ENCODE data around the gene TENT4A. TPM values are rescaled to one million over a fixed set of nuclear protein-coding genes. Genes with fewer than 3 reads are reported as not detected.

Gene TENT4A
- total RNA-seq, 1 experiment from 2014 or later: 29.6 TPM

DNA sequence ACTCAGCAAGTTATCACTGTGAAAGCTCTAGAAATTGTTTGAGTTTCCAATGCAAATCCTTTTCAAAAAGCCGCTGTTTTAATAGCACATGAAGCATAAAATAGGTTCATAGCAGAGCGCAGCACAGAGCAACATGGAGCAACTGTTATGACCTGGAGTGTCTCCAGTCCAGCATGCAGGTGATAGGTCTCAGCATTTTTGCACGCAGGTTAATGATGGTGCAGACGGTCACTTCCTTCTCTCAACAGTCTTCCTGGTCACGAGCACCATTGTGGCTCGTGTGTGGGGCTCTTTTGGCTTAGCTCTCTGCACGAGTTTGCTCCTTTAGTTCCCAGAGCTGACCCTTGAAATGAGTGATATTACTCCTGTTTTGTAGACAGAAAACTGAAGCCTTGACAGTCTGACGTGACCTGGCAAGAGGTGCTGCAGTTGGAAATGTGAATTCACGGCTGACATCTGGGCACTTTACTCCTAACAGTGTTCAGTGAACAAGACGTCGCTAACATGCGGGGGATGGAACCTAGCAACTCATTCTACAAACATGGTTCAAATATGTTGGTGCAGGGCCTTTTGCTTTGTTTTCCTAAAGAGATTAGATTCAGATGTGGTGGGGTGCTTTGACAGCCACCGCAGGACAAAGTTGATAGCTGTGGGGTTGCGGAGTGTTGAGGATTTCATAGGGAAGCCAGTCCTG is 10.0 kb downstream of the TENT4A start:
- DNase-seq (ENCODE audit: low read depth, low spot score) (no peak), ATAC-seq (no peak)
- Histone ChIP-seq H3K27me3 (ENCODE audit: control insufficient read depth, insufficient read depth, low read length) (no peaks in the 10 kb centered on the region), H3K27ac (ENCODE audit: low read length) (no peak overlapping the region), H3K9me3 (ENCODE audit: control insufficient read depth, insufficient read depth, low read depth, low read length) (no peaks in the 10 kb centered on the region), H3K4me3 (ENCODE audit: low read depth in 2 of 2, low read length in 2 of 2) (no peak overlapping the region), H3K4me1 (ENCODE audit: control insufficient read depth, insufficient read depth, low read length) (peaks cover 35% of the 10 kb centered on the region), H3K36me3 (ENCODE audit: control insufficient read depth, insufficient read depth, low read length) (no peaks in the 10 kb centered on the region; the same call in 1 of the 2 replicates)
- no TSS peak for BruUV-seq (replicated peaks)
- ChIA-PET POLR2A (no interaction called here), CTCF (interaction anchor here (0.6 kb wide), 1 partner anchor 97 kb away, joined by 3 read pairs; no protein-coding TSS in a partner anchor)
- in situ Hi-C loops (cut with HindIII; ENCODE audit: low pct_unique_long_range_greater_than_20kb, low sequenced_read_pairs): no loop called here
- TF ChIP-seq, protein P1, sequence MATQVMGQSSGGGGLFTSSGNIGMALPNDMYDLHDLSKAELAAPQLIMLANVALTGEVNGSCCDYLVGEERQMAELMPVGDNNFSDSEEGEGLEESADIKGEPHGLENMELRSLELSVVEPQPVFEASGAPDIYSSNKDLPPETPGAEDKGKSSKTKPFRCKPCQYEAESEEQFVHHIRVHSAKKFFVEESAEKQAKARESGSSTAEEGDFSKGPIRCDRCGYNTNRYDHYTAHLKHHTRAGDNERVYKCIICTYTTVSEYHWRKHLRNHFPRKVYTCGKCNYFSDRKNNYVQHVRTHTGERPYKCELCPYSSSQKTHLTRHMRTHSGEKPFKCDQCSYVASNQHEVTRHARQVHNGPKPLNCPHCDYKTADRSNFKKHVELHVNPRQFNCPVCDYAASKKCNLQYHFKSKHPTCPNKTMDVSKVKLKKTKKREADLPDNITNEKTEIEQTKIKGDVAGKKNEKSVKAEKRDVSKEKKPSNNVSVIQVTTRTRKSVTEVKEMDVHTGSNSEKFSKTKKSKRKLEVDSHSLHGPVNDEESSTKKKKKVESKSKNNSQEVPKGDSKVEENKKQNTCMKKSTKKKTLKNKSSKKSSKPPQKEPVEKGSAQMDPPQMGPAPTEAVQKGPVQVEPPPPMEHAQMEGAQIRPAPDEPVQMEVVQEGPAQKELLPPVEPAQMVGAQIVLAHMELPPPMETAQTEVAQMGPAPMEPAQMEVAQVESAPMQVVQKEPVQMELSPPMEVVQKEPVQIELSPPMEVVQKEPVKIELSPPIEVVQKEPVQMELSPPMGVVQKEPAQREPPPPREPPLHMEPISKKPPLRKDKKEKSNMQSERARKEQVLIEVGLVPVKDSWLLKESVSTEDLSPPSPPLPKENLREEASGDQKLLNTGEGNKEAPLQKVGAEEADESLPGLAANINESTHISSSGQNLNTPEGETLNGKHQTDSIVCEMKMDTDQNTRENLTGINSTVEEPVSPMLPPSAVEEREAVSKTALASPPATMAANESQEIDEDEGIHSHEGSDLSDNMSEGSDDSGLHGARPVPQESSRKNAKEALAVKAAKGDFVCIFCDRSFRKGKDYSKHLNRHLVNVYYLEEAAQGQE (IDR thresholded peaks at IDR 0.05; ENCODE audit: insufficient read depth in 1 of 2, low read depth in 2 of 2, low read length in 1 of 2): no peak
- TF ChIP-seq SIN3A (IDR thresholded peaks at IDR 0.05; ENCODE audit: borderline replicate concordance, insufficient read depth, low read depth, low read length) (no peak), CTCF (IDR thresholded peaks at IDR 0.05) (no peak), POLR2AphosphoS5 (IDR thresholded peaks at IDR 0.05; ENCODE audit: low read depth, low read length) (no peak), TCF7L2 (IDR thresholded peaks at IDR 0.05; ENCODE audit: low read depth, low read length) (no peak)
- intact Hi-C loops (cut with micrococcal nuclease; ENCODE audit: unreplicated experiment): no loop called here

DNA sequence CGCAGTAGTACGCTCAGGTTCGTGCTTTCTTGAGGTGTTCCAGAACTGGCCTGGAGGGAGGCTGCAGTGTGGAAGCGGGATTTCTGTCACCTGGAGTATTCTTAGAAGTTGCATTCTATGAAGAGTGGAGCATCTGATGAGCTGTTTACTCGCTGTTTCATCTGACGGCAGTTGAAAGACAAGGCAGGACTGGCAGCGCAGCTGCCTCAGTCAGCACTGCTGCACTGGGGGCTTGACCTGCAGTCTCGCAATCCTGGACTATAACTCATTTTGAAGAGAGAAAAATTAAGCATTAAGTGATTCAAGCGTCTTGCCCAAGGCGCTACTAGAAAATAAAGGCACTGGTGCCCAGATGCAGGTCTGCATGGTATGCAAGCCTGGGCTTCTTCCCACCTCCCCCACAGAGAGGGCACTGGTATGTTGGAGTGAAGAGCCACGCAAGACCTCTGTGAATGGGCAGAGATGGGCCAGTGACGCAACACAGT is 10.6 kb downstream of the TENT4A start:
- intact Hi-C loops (cut with micrococcal nuclease; ENCODE audit: unreplicated experiment) (no loop called here), in situ Hi-C loops (cut with HindIII; ENCODE audit: low pct_unique_long_range_greater_than_20kb, low sequenced_read_pairs) (no loop called here)
- ChIA-PET CTCF (no interaction called here), POLR2A (no interaction called here)
- Histone ChIP-seq H3K27me3 (ENCODE audit: control insufficient read depth, insufficient read depth, low read length) (no peaks in the 10 kb centered on the region), H3K4me1 (ENCODE audit: control insufficient read depth, insufficient read depth, low read length) (peaks cover 41% of the 10 kb centered on the region), H3K4me3 (ENCODE audit: low read depth in 2 of 2, low read length in 2 of 2) (no peak overlapping the region), H3K9me3 (ENCODE audit: control insufficient read depth, insufficient read depth, low read depth, low read length) (no peaks in the 10 kb centered on the region), H3K36me3 (ENCODE audit: control insufficient read depth, insufficient read depth, low read length) (no peaks in the 10 kb centered on the region; the same call in 1 of the 2 replicates), H3K27ac (ENCODE audit: low read length) (no peak overlapping the region)
- TF ChIP-seq, protein P1 (IDR thresholded peaks at IDR 0.05; ENCODE audit: insufficient read depth in 1 of 2, low read depth in 2 of 2, low read length in 1 of 2): no peak
- TF ChIP-seq POLR2AphosphoS5 (IDR thresholded peaks at IDR 0.05; ENCODE audit: low read depth, low read length) (no peak), CTCF (IDR thresholded peaks at IDR 0.05) (no peak), SIN3A (IDR thresholded peaks at IDR 0.05; ENCODE audit: borderline replicate concordance, insufficient read depth, low read depth, low read length) (no peak), TCF7L2 (IDR thresholded peaks at IDR 0.05; ENCODE audit: low read depth, low read length) (no peak)
- DNase-seq (ENCODE audit: low read depth, low spot score) (no peak), ATAC-seq (no peak)
- BruUV-seq (replicated peaks): no TSS peak
